HG03469 (cell line): ENCODE data around the gene STKLD1.
A peak's percentile ranks its signal among the peaks of the same experiment; 100 is the strongest.
"Not testable (repeated sequence)": the region's sequence is repeated elsewhere in the genome, so short reads cannot be mapped to it uniquely, and the experiment has no call there.

ENCODE experiments used
- ATAC-seq: cut with Tn5 transposase; IDR thresholded peaks from one replicate; pipeline ENCODE4 v1.9.1; 2021; ENCODE audit warnings: mild to moderate bottlenecking, moderate library complexity, moderate number of reproducible peaks; ENCODE audit not compliant: unreplicated experiment

Gene STKLD1

GRCh38 chr9:133375724-133376654, at the start of gene STKLD1, which contains the start of gene SURF4:
Gene STKLD1, plus strand, starts transcription at chr9:133376366. Its CDS starts 108 bp downstream, at chr9:133376474.
Gene SURF4, minus strand, starts transcription at chr9:133376060. Its CDS starts 91 bp downstream, at chr9:133375969.
- peak; percentile 72 for ATAC-seq

GRCh38 chr9:133327021-133327420, 49.1 kb upstream of the STKLD1 start:
- not testable (repeated sequence) for ATAC-seq

GRCh38 chr9:133327834-133328484, 48.2 kb upstream of the STKLD1 start:
- ATAC-seq, result no peak

- ATAC-seq, result not testable (repeated sequence)
Measured at GRCh38 chr9:133329306-133330156, 46.6 kb upstream of the STKLD1 start.

- no peak for ATAC-seq
Measured at GRCh38 chr9:133331221-133331620, 44.9 kb upstream of the STKLD1 start.

GRCh38 chr9:133331641-133332380, 44.4 kb upstream of the STKLD1 start:
- no peak for ATAC-seq

- ATAC-seq, result no peak
Measured at GRCh38 chr9:133332381-133332730, 43.8 kb upstream of the STKLD1 start.

GRCh38 chr9:133333011-133333410, 43.2 kb upstream of the STKLD1 start:
- no peak for ATAC-seq

- ATAC-seq, result no peak
Measured at GRCh38 chr9:133333566-133333965, 42.6 kb upstream of the STKLD1 start.

- no peak for ATAC-seq
Measured at GRCh38 chr9:133334161-133334560, 42.0 kb upstream of the STKLD1 start.

GRCh38 chr9:133334888-133335287, 41.3 kb upstream of the STKLD1 start:
- not testable (repeated sequence) for ATAC-seq

- ATAC-seq, result peak; percentile 64
Measured at GRCh38 chr9:133335924-133336811, 40.0 kb upstream of the STKLD1 start, which contains the start of gene SURF6. Gene SURF6, minus strand, starts transcription at chr9:133336188. Its CDS starts 56 bp downstream, at chr9:133336132.

- ATAC-seq, result no peak
Measured at GRCh38 chr9:133339641-133340040, 36.5 kb upstream of the STKLD1 start.

GRCh38 chr9:133340256-133340655, 35.9 kb upstream of the STKLD1 start:
- no peak for ATAC-seq

GRCh38 chr9:133340916-133341315, 35.2 kb upstream of the STKLD1 start:
- no peak for ATAC-seq

GRCh38 chr9:133341369-133342068, 34.6 kb upstream of the STKLD1 start:
- ATAC-seq, result no peak

- no peak for ATAC-seq
Measured at GRCh38 chr9:133342069-133342406, 34.1 kb upstream of the STKLD1 start.

- no peak for ATAC-seq
Measured at GRCh38 chr9:133342570-133342969, 33.6 kb upstream of the STKLD1 start.

GRCh38 chr9:133344071-133344470, 32.1 kb upstream of the STKLD1 start:
- ATAC-seq, result no peak
